Peyer's patch (tissue), 4 donors: ENCODE measurements around the gene GNAS-AS1.

Experiments
- CTCF ChIP-seq, 6 experiments: fragments of 450-650 bp in 4 of 6; fragments of 200-600 bp in 2 of 6; sonication (generic) in 1 of 6; IDR thresholded peaks; one replicate each; pipeline ENCODE4 v1.5.1; 2017 to 2019; ENCODE audit warnings: antibody characterized with exemption in 6 of 6, mild to moderate bottlenecking in 3 of 6, moderate library complexity in 1 of 6
- POLR2A ChIP-seq, 2 donors: fragments of 450-650 bp; IDR thresholded peaks; one replicate each; pipeline ENCODE4 v1.5.1; 2017; ENCODE audit warnings: antibody characterized with exemption in 2 of 2, mild to moderate bottlenecking in 2 of 2, moderate library complexity in 2 of 2

GRCh38 chr20:58853466-58853865 is 2.8 kb upstream of the GNAS-AS1 start:
- TF ChIP-seq POLR2A (IDR thresholded peaks at IDR 0.05) (no peak), CTCF (IDR thresholded peaks at IDR 0.05) (no peak)
